Lung (tissue), 12 donors: Measurements from ENCODE around the gene RPL13. TPM values are rescaled to one million over a fixed set of nuclear protein-coding genes. Genes with fewer than 3 reads are reported as not detected.
A peak's percentile ranks its signal among the peaks of the same experiment; 100 is the strongest.

Experiments
- ATAC-seq: fragments of 200-7000 bp; cut with Tn5 transposase; one replicate; pipeline ENCODE4 v1.9.1; 2020; ENCODE audit warnings: moderate number of reproducible peaks; ENCODE audit not compliant: insufficient read depth, low FRiP score
- DNase-seq, 3 donors: peaks; one replicate each; pipeline ENCODE4 v3.0.0-alpha.2; 2013 to 2017
- H3K27ac ChIP-seq, 2 donors: one replicate each; pipeline ENCODE4 v1.5.1; 2013; ENCODE audit warnings: mild to moderate bottlenecking in 2 of 2, moderate library complexity in 2 of 2, control low read depth in 1 of 2, inconsistent platforms in 1 of 2, low read depth in 1 of 2, low read length in 1 of 2
- H3K27me3 ChIP-seq, 3 donors: one replicate each; pipeline ENCODE4 v1.5.1; 2013; ENCODE audit warnings: low read length in 2 of 3; ENCODE audit not compliant: control insufficient read depth in 3 of 3, insufficient read depth in 3 of 3
- H3K36me3 ChIP-seq, 4 donors: one replicate each; pipeline ENCODE4 v1.5.1; 2013; ENCODE audit warnings: low read length in 4 of 4, mild to moderate bottlenecking in 1 of 4, moderate library complexity in 1 of 4; ENCODE audit not compliant: control insufficient read depth in 4 of 4, insufficient read depth in 4 of 4
- H3K4me1 ChIP-seq, 5 donors: one replicate each; pipeline ENCODE4 v1.5.1; 2013; ENCODE audit warnings: low read length in 5 of 5, mild to moderate bottlenecking in 2 of 5, moderate library complexity in 1 of 5; ENCODE audit not compliant: control insufficient read depth in 5 of 5, insufficient read depth in 5 of 5
- H3K4me3 ChIP-seq: one replicate; pipeline ENCODE4 v1.5.1; 2013; ENCODE audit warnings: mild to moderate bottlenecking, control low read depth, moderate library complexity
- H3K9ac ChIP-seq, 2 donors: one replicate each; pipeline ENCODE4 v1.5.1; 2013; ENCODE audit warnings: low read length in 2 of 2, control low read depth in 1 of 2; ENCODE audit not compliant: insufficient read depth in 1 of 2
- H3K9me3 ChIP-seq, 4 donors: one replicate each; pipeline ENCODE4 v1.5.1; 2013; ENCODE audit warnings: low read length in 3 of 4, mild to moderate bottlenecking in 1 of 4, moderate library complexity in 1 of 4; ENCODE audit not compliant: control insufficient read depth in 4 of 4, insufficient read depth in 3 of 4
- WGBS, 2 donors: extraction: QIAGEN DNeasy Blood & Tissue Kit; methylation state at CpG; one replicate each; pipeline ENCODE4 v1.1.7; 2013; 5-methylcytosine and 5-hydroxymethylcytosine counted together
- polyA plus RNA-seq, 2 donors: library from polyadenylated mRNA; stranded (reverse); fragments of 200-250 nt; gene quantifications; one replicate each; pipeline ENCODE4 v1.2.1, GENCODE V29; 2013
- total RNA-seq, 2 donors: library from RNA; depleted of rRNA in 1 of 2; stranded (reverse); fragments of >200 nt in 1 of 2; gene quantifications; one replicate each; pipeline ENCODE4 v1.2.1, GENCODE V29; 2014 to 2021
- TF ChIP-seq, protein P1 (sequence below): IDR thresholded peaks from 2 replicates; pipeline ENCODE4 v1.5.1; 2012; ENCODE audit warnings: mild to moderate bottlenecking; ENCODE audit errors: control extremely low read depth, extremely low read depth
- donor health status: control.
- donor health status: control.
- donor health status: Bipolar disorder and iron deficiency.
- donor health status: healthy.
- donor health status: DM: yes; HTN: yes; CAD: no.

The RPL13 gene
- total and polyA plus RNA-seq, 4 donors: 1,905 to 7,821 (median 4,043) TPM

DNA sequence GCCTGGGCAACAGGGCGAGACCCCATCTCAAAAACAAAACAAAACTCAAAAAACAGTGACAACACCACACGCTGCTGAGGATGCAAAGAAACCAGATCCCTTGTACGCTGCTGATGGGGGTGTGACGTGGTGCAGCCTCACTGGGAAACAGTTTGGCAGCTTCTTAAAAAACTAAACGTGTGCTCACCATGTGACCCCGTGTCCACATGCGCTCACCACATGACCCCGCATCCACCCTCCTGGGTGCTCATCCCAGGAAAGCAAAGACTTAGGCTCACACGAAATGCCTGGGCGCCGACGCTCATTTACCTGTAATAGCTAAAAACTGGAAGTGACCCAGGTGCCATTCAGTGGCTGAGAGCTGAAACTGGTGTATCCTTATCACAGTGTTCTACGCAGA, 19.9 kb upstream of the RPL13 start:
- no peak overlapping the region for H3K9ac ChIP-seq
- DNase-seq (no peak), ATAC-seq (no peak)
- H3K27ac ChIP-seq: peak overlapping the region in 1 of 2 donors; percentile 45
- peaks cover 0 to 6% (median 0%) of the 10 kb centered on the region in 5 donors for H3K4me1 ChIP-seq
- H3K4me3 ChIP-seq: no peak overlapping the region
- WGBS, 2 donors: 89 to 90% methylated on average over 13 of the region's 13 CpGs
- no peaks in the 10 kb centered on the region for H3K9me3 ChIP-seq
- no peaks in the 10 kb centered on the region for H3K27me3 ChIP-seq
- peaks cover 4 to 47% (median 9%) of the 10 kb centered on the region in 4 donors for H3K36me3 ChIP-seq
- TF ChIP-seq, protein P1, sequence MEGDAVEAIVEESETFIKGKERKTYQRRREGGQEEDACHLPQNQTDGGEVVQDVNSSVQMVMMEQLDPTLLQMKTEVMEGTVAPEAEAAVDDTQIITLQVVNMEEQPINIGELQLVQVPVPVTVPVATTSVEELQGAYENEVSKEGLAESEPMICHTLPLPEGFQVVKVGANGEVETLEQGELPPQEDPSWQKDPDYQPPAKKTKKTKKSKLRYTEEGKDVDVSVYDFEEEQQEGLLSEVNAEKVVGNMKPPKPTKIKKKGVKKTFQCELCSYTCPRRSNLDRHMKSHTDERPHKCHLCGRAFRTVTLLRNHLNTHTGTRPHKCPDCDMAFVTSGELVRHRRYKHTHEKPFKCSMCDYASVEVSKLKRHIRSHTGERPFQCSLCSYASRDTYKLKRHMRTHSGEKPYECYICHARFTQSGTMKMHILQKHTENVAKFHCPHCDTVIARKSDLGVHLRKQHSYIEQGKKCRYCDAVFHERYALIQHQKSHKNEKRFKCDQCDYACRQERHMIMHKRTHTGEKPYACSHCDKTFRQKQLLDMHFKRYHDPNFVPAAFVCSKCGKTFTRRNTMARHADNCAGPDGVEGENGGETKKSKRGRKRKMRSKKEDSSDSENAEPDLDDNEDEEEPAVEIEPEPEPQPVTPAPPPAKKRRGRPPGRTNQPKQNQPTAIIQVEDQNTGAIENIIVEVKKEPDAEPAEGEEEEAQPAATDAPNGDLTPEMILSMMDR: no peak

DNA sequence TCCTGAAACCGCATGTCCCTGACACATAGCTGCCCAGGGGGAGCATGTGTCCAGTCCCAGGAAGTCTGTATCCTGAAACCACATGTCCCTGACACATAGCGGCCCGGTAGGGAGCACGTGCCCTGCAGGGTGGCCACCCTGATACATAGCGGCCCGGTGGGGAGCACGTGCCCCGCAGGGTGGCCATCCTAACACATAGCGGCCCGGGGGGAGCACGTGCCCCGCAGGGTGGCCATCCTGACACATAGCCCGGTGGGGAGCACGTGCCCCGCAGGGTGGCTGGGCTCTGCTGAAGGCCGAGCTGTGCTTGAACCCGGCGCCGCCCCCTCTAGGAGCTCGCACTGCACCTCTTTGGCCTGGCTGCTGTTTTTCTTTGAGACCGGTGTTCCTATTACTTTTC, 18.7 kb upstream of the RPL13 start:
- Histone ChIP-seq H3K9ac (no peak overlapping the region), H3K27ac (peak overlapping the region in 1 of 2 donors; percentile 66), H3K27me3 (no peaks in the 10 kb centered on the region), H3K9me3 (no peaks in the 10 kb centered on the region), H3K4me3 (no peak overlapping the region), H3K4me1 (peaks cover 0 to 6% (median 0%) of the 10 kb centered on the region in 5 donors), H3K36me3 (peaks cover 1 to 51% (median 13%) of the 10 kb centered on the region in 4 donors)
- TF ChIP-seq, protein P1: no peak
- DNase-seq (no peak), ATAC-seq (no peak)
- 94 to 95% methylated on average over 21 of the region's 21 CpGs for WGBS, 2 donors

DNA sequence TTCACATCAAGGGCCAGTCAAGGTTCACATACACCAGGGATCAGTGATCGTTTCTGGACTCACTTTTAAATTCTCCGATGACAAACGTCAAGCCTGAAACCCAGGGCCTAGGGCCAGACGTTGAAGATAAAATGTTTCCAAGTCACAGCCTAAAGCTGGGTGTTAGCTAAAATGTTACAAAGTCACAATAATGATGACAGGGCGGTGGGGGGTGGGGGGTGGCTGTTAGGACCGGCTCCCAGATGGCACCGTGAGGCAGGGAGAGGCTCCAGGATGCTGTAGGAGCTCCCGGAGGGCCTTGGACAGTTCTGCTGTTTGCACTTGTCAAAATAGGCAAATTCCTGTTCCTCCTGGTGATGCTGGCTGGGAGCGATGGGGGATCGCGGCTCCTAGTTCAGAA, 16.4 kb upstream of the RPL13 start:
- Histone ChIP-seq H3K27me3 (no peaks in the 10 kb centered on the region), H3K9me3 (no peaks in the 10 kb centered on the region), H3K4me1 (peaks cover 0 to 6% (median 0%) of the 10 kb centered on the region in 5 donors), H3K9ac (no peak overlapping the region), H3K36me3 (peaks cover 5 to 48% (median 17%) of the 10 kb centered on the region in 4 donors), H3K27ac (no peak overlapping the region), H3K4me3 (no peak overlapping the region)
- DNase-seq (no peak), ATAC-seq (no peak)
- TF ChIP-seq, protein P1: no peak
- 95 to 99% methylated on average over 11 of the region's 11 CpGs for WGBS, 2 donors

DNA sequence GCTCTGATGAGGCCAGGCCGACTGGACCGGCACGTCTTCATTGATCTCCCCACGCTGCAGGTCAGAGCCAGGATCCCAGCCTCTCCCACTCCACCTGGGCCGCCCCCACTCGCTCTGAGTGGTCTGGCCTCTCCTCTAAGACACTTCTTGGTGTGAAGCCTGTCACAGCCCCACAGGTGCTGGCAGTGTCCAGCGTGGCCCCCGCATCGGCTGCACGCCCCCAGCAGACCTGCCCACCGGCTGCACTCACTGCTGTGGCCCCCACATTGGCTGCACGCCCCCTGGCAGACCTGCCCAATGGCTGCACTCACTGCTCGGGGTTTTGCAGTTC, 15.8 kb upstream of the RPL13 start:
- TF ChIP-seq, protein P1: no peak
- Histone ChIP-seq H3K27me3 (no peaks in the 10 kb centered on the region), H3K9me3 (no peaks in the 10 kb centered on the region), H3K9ac (no peak overlapping the region), H3K36me3 (peaks cover 5 to 54% (median 23%) of the 10 kb centered on the region in 4 donors), H3K27ac (no peak overlapping the region), H3K4me1 (peaks cover 0 to 6% (median 0%) of the 10 kb centered on the region in 5 donors), H3K4me3 (no peak overlapping the region)
- WGBS, 2 donors: 95 to 96% methylated on average over 13 of the region's 13 CpGs
- ATAC-seq (no peak), DNase-seq (no peak)
